ENCODE results near the gene ATP2C1.

ATP2C1 gene

GRCh38 chr3:130897316-130897715 is 3.4 kb downstream of the ATP2C1 start:
- no peak for DNase-seq

GRCh38 chr3:130900959-130901358 is 7.1 kb downstream of the ATP2C1 start:
- no peak for DNase-seq

- DNase-seq, result no peak
Observed at GRCh38 chr3:130901463-130902204, 7.8 kb downstream of the ATP2C1 start.

- DNase-seq, result no peak
Observed at GRCh38 chr3:130903412-130903908, 9.6 kb downstream of the ATP2C1 start.

GRCh38 chr3:130904491-130904890 is 10.6 kb downstream of the ATP2C1 start:
- no peak for DNase-seq

- DNase-seq, result no peak
Observed at GRCh38 chr3:130905551-130905950, 11.7 kb downstream of the ATP2C1 start.

GRCh38 chr3:130906374-130906995 is 12.6 kb downstream of the ATP2C1 start:
- DNase-seq, result no peak

GRCh38 chr3:130907500-130907899 is 13.6 kb downstream of the ATP2C1 start:
- no peak for DNase-seq

GRCh38 chr3:130907966-130908365 is 14.1 kb downstream of the ATP2C1 start:
- DNase-seq, result no peak

- DNase-seq, result no peak
Observed at GRCh38 chr3:130915567-130916292, 21.8 kb downstream of the ATP2C1 start.

- no peak for DNase-seq
Observed at GRCh38 chr3:130916507-130917167, 22.8 kb downstream of the ATP2C1 start.

- DNase-seq, result no peak
Observed at GRCh38 chr3:130918328-130918727, 24.4 kb downstream of the ATP2C1 start.

- no peak for DNase-seq
Observed at GRCh38 chr3:130925628-130926027, 31.7 kb downstream of the ATP2C1 start.

- no peak for DNase-seq
Observed at GRCh38 chr3:130926504-130926903, 32.6 kb downstream of the ATP2C1 start.

GRCh38 chr3:130929804-130930203 is 35.9 kb downstream of the ATP2C1 start:
- no peak for DNase-seq

GRCh38 chr3:130932979-130933378 is 39.1 kb downstream of the ATP2C1 start:
- no peak for DNase-seq

- no peak for DNase-seq
Observed at GRCh38 chr3:130933801-130934345, 40.0 kb downstream of the ATP2C1 start.

GRCh38 chr3:130934442-130935089 is 40.7 kb downstream of the ATP2C1 start:
- DNase-seq, result no peak

- no peak for DNase-seq
Observed at GRCh38 chr3:130935761-130936492, 42.0 kb downstream of the ATP2C1 start.

- DNase-seq, result no peak
Observed at GRCh38 chr3:130939753-130940152, 45.9 kb downstream of the ATP2C1 start.

GRCh38 chr3:130941793-130942192 is 47.9 kb downstream of the ATP2C1 start:
- DNase-seq, result no peak

GRCh38 chr3:130946882-130947281 is 53.0 kb downstream of the ATP2C1 start:
- no peak for DNase-seq

Measured in NCI-H1930 (cell line).